ENCODE results near the gene MAGEA11.
"Not testable (repeated sequence)": the region's sequence is repeated elsewhere in the genome, so short reads cannot be mapped to it uniquely, and the experiment has no call there.

The MAGEA11 gene

GRCh38 chrX:149711545-149712236 is at the start of gene MAGEA11:
Gene MAGEA11, plus strand, starts transcription at chrX:149712060. Its CDS starts 1,100 bp downstream, at chrX:149713160.
- DNase-seq = no peak

- DNase-seq = not testable (repeated sequence)
Measured at GRCh38 chrX:149675088-149675487, 36.8 kb upstream of the MAGEA11 start.

- DNase-seq = not testable (repeated sequence)
Measured at GRCh38 chrX:149675554-149675953, 36.3 kb upstream of the MAGEA11 start.

- DNase-seq = not testable (repeated sequence)
Measured at GRCh38 chrX:149679164-149679678, 32.6 kb upstream of the MAGEA11 start.

GRCh38 chrX:149681182-149681581 is 30.7 kb upstream of the MAGEA11 start:
- no peak for DNase-seq

GRCh38 chrX:149682031-149682430 is 29.8 kb upstream of the MAGEA11 start:
- DNase-seq = no peak

GRCh38 chrX:149682956-149683947 is 28.6 kb upstream of the MAGEA11 start:
- DNase-seq = no peak

GRCh38 chrX:149683966-149684730 is 27.7 kb upstream of the MAGEA11 start:
- DNase-seq = no peak

- no peak for DNase-seq
Measured at GRCh38 chrX:149687991-149688390, 23.9 kb upstream of the MAGEA11 start.

- DNase-seq = no peak
Measured at GRCh38 chrX:149688552-149688951, 23.3 kb upstream of the MAGEA11 start.

- no peak for DNase-seq
Measured at GRCh38 chrX:149691794-149692193, 20.1 kb upstream of the MAGEA11 start.

- DNase-seq = not testable (repeated sequence)
Measured at GRCh38 chrX:149692686-149693272, 19.1 kb upstream of the MAGEA11 start.

- DNase-seq = no peak
Measured at GRCh38 chrX:149699761-149700160, 12.1 kb upstream of the MAGEA11 start.

GRCh38 chrX:149704664-149705063 is 7.2 kb upstream of the MAGEA11 start:
- DNase-seq = no peak

- no peak for DNase-seq
Measured at GRCh38 chrX:149707147-149707901, 4.5 kb upstream of the MAGEA11 start.

GRCh38 chrX:149712831-149713230 is 971 bp downstream of the MAGEA11 start:
- DNase-seq = no peak

- DNase-seq = no peak
Measured at GRCh38 chrX:149713279-149714050, 1.6 kb downstream of the MAGEA11 start.

GRCh38 chrX:149715468-149715867 is 3.6 kb downstream of the MAGEA11 start:
- DNase-seq = no peak

GRCh38 chrX:149716632-149717031 is 4.8 kb downstream of the MAGEA11 start:
- DNase-seq = no peak

- DNase-seq = no peak
Measured at GRCh38 chrX:149717803-149718202, 5.9 kb downstream of the MAGEA11 start.

GRCh38 chrX:149718757-149719156 is 6.9 kb downstream of the MAGEA11 start:
- DNase-seq = no peak

Measured in activated naive CD4-positive, alpha-beta T cell treated with anti-CD3 and anti-CD28 coated beads, Interleukin-2, amount 50 U/mL, for 16 hours (primary cell).